GF-D8 (cell line): ENCODE results near the gene PSMA3.

Experiments
- DNase-seq: peaks from one replicate; lab custom pipeline; 2025; lab: John Stamatoyannopoulos, UW

Gene PSMA3

DNA sequence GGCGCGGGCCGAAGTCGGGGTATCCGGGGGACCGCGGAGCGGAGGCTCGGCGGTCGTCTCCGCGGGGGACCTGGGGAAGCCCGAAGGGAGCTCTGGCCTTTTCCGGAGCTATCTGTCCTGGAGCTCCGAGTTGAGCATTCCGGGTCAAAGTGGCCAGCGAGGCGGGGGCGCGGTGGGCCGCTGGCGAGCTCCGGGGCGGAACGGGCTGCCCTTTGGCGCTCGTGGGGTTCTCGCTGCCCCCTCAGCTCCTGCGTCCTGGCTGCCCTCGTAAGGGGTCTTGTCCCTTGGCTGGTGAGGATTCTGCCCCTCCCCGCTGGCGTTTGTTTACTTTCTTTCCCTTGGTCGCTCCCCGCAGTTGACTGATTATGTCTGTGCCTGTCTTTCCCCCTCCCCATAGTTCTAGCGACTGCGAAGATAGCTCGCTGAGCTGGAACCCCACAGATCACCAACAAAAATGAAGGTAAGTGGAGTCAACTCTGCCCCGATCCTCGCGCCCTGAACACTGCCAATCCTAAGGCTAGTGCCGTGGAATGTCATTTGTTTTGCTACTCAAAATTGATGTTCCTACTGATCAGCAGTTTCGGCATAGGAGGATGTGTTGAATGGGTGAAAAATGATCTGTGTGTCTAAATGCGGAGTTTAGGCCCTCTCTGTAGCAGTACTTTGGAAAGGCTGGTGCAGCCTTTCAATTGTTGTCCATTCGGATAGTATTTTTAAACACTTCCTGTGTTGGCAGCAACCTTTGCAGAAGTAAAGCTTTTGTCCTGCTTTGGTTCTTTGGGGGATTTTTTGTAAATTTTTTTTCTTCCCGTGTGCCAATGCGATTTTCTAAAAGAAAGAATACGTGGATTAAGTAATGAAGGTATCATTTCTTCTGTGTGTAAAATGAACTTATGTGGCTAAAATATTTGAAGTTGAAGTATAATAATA is 55.0 kb downstream of the PSMA3 start:
- DNase-seq, result no peak

- no peak for DNase-seq
Measured at GRCh38 chr14:58301416-58301815, 56.8 kb downstream of the PSMA3 start.

GRCh38 chr14:58305730-58306129 is 61.1 kb downstream of the PSMA3 start:
- DNase-seq, result no peak

DNA sequence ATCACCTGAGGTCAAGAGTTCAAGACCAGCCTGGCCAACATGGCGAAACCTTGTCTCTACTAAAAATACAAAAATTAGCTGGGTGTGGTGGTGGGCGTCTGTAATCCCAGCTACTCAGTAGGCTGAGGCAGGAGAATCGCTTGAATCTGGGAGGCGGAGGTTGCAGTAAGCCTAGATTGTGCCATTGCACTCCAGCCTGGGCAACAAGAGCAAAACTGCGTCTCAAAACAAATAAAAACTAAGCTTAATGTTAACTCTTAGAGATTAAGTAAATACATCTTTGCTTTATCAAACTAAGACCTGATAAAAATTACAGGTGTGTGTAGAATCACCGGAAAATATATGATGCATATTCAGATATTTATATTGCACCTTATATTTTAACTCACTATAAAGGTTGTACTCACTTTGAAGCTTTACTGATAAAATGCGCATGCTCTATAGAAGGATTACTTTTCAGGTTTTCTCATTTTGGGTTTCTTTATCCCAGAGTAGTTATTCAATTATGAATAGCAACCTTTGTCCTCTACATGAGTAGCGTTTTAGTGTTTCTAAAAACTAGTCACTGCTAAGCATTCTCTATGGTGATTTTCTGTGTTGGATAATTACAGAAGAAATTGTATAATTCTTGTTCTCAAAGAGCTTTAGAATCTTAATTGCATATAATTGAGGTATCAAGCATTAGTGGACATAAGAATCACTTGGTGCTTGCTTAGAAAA is 63.1 kb downstream of the PSMA3 start:
- no peak for DNase-seq

- no peak for DNase-seq
Measured at GRCh38 chr14:58309086-58309485, 64.4 kb downstream of the PSMA3 start.

DNA sequence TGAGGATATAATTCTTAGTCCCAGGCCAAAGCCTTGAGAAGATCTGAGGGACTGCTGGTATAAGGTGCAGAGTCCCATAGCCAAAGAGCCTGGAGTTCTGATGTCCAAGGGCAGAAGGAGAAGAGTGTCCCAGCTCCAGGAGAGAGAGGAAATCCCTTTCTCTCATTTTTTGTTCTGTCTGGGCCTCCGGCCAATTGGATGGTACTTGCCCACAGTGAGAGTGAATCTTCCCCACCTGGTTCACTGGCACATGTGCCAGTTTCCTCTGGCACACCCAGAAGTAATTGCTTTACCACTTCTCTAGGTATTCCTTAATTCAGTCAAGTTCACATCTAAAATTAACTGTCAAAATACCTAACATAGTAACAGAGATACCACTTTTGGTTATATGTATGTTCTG is 69.1 kb downstream of the PSMA3 start:
- DNase-seq, result no peak

DNA sequence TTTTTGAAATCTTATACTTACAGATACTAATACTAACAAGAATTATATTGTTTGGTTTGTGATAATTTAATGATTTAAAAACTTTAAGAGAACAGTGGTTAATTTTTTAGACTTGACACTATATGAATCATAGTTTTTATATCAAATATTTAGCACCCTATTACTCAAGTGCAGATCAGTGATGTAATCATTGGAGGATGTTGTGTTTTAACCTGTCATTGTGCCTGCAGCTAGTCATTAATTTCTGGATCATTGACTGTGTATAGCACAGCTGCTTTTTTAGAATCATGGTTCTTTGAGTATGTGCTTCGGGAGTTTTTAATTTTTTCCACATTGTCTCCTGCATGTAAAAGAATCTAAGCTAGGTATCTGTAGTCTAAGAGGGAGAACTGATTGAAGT is 71.0 kb downstream of the PSMA3 start:
- DNase-seq, result no peak
